LNCaP clone FGC (cell line): ENCODE measurements around the gene ARHGEF35.
"Not testable (repeated sequence)": the region's sequence is repeated elsewhere in the genome, so short reads cannot be mapped to it uniquely, and the experiment has no call there.

Experiments
- DNase-seq: peaks from one replicate; pipeline ENCODE4 v3.0.0-alpha.2; 2011; ENCODE audit warnings: low read depth
- H3K4me3 ChIP-seq: 2 replicates; pipeline ENCODE4 v1.5.1; 2011; ENCODE audit warnings: mild to moderate bottlenecking, low read depth, low read length, control low read depth

ARHGEF35 gene

GRCh38 chr7:144195212-144195872 is at the start of gene ARHGEF35:
TSS of gene ARHGEF35 (minus strand) at chr7:144195833. CDS start at chr7:144188383, 7,450 bp downstream.
- H3K4me3 ChIP-seq, DNase-seq: not testable (repeated sequence)

GRCh38 chr7:144245372-144245771 is 49.7 kb upstream of the ARHGEF35 start:
- not testable (repeated sequence) for DNase-seq, H3K4me3 ChIP-seq

- H3K4me3 ChIP-seq, DNase-seq: not testable (repeated sequence)
Measured at GRCh38 chr7:144239365-144239764, 43.7 kb upstream of the ARHGEF35 start, which contains the start of gene OR2A42. TSS of gene OR2A42 (minus strand) at chr7:144239605. CDS start at chr7:144232843, 6,762 bp downstream.

GRCh38 chr7:144238530-144239082 is 43.0 kb upstream of the ARHGEF35 start:
- H3K4me3 ChIP-seq, DNase-seq: not testable (repeated sequence)

GRCh38 chr7:144233039-144233438 is 37.4 kb upstream of the ARHGEF35 start:
- not testable (repeated sequence) for DNase-seq, H3K4me3 ChIP-seq

GRCh38 chr7:144231027-144231426 is 35.4 kb upstream of the ARHGEF35 start:
- H3K4me3 ChIP-seq, DNase-seq: not testable (repeated sequence)

- not testable (repeated sequence) for DNase-seq, H3K4me3 ChIP-seq
Measured at GRCh38 chr7:144228810-144229209, 33.2 kb upstream of the ARHGEF35 start.

GRCh38 chr7:144226866-144227265 is 31.2 kb upstream of the ARHGEF35 start:
- not testable (repeated sequence) for DNase-seq, H3K4me3 ChIP-seq

GRCh38 chr7:144223675-144224074 is 28.0 kb upstream of the ARHGEF35 start:
- not testable (repeated sequence) for DNase-seq, H3K4me3 ChIP-seq

- not testable (repeated sequence) for DNase-seq, H3K4me3 ChIP-seq
Measured at GRCh38 chr7:144220531-144220930, 24.9 kb upstream of the ARHGEF35 start.

- not testable (repeated sequence) for DNase-seq, H3K4me3 ChIP-seq
Measured at GRCh38 chr7:144219149-144219548, 23.5 kb upstream of the ARHGEF35 start.

GRCh38 chr7:144218581-144218980 is 22.9 kb upstream of the ARHGEF35 start:
- not testable (repeated sequence) for H3K4me3 ChIP-seq, DNase-seq

GRCh38 chr7:144217200-144217599 is 21.6 kb upstream of the ARHGEF35 start:
- not testable (repeated sequence) for H3K4me3 ChIP-seq, DNase-seq

GRCh38 chr7:144205306-144205705 is 9.7 kb upstream of the ARHGEF35 start:
- H3K4me3 ChIP-seq, DNase-seq: not testable (repeated sequence)

- DNase-seq, H3K4me3 ChIP-seq: not testable (repeated sequence)
Measured at GRCh38 chr7:144203086-144203485, 7.5 kb upstream of the ARHGEF35 start.

GRCh38 chr7:144201978-144202377 is 6.3 kb upstream of the ARHGEF35 start:
- H3K4me3 ChIP-seq, DNase-seq: not testable (repeated sequence)

GRCh38 chr7:144198934-144199333 is 3.3 kb upstream of the ARHGEF35 start:
- not testable (repeated sequence) for DNase-seq, H3K4me3 ChIP-seq

GRCh38 chr7:144194453-144194852 is 1.2 kb downstream of the ARHGEF35 start:
- DNase-seq, H3K4me3 ChIP-seq: not testable (repeated sequence)

- not testable (repeated sequence) for DNase-seq
Measured at GRCh38 chr7:144193782-144194181, 1.9 kb downstream of the ARHGEF35 start.

GRCh38 chr7:144188578-144189171 is 7.0 kb downstream of the ARHGEF35 start:
- H3K4me3 ChIP-seq, DNase-seq: not testable (repeated sequence)

More at GRCh38 chr7:144193782-144194181, 1.9 kb downstream of the ARHGEF35 start:
- not testable (repeated sequence) for H3K4me3 ChIP-seq
